ENCODE data around the gene HSD17B13. TPM values are rescaled to one million over a fixed set of nuclear protein-coding genes. Genes with fewer than 3 reads are reported as not detected.
"Not testable (repeated sequence)": the region's sequence is repeated elsewhere in the genome, so short reads cannot be mapped to it uniquely, and the experiment has no call there.

HSD17B13 gene
- total and polyA plus RNA-seq, 5 experiments from 2014 or later = 0.10 to 1.5 (median 0.57) TPM; not detected in 1

DNA sequence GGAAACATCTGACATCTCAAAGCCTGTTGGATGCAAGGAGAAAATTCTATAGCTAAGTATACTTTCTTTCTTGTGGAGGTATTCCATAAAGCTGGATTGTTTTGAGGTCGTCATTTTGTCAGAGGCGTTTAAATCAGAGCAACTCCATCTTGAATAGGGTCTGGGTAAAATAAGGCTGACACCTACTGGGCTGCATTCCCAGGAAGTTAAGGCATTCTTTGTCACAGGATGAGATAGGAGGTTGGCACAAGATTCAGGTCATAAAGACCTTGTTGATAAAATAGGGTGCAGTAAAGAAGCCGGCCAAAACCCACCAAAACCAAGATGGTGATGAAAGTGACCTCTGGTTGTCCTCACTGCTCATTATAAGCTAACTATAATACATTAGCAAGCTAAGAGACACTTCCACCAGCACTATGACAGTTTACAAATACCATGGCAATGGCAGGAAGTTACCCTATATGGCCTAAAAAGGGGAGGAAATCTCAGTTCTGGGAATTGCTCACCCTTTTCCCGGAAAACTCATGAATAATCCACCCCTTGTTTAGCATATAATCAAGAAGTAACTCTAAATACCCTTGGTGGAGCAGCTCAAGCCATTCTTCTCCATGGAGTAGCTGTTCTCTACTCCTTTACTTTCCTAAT, 11.9 kb downstream of the HSD17B13 start:
- no peak overlapping the region for H3K4me3 Mint-ChIP-seq
- H3K4me1 Mint-ChIP-seq = peaks cover 0 to 2% (median under 1%) of the 10 kb centered on the region in 4 donors
- no peak overlapping the region for H3K27ac Mint-ChIP-seq
- no peaks in the 10 kb centered on the region for H3K27me3 Mint-ChIP-seq
- no peak for DNase-seq
- no peak for ATAC-seq
- POLR2A ChIA-PET = no interaction called here
- peaks cover 0 to 12% (median 5%) of the 10 kb centered on the region in 3 donors for H3K36me3 Mint-ChIP-seq
- no peaks in the 10 kb centered on the region for H3K9me3 Mint-ChIP-seq

DNA sequence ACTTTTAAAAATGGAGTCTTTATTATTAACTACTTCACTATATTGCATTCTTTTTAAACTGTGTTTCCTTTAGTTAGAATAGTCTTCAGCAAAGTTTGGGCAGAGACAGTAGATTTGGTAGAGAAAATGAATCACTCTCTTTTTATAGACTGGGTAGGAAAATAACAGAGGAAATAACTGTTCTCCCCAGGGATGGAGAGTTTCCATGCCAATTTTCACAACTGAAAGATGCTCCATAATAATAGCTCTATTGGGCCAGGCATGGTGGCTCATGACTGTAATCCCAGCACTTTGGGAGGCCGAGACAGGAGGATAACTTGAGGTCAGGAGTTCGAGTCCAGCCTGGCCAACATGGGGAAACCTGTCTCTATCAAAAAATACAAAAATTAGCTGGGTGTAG, 13.1 kb downstream of the HSD17B13 start:
- ATAC-seq = no peak
- no peaks in the 10 kb centered on the region for H3K27me3 Mint-ChIP-seq
- no peak overlapping the region for H3K4me3 Mint-ChIP-seq
- no peaks in the 10 kb centered on the region for H3K9me3 Mint-ChIP-seq
- H3K27ac Mint-ChIP-seq = no peak overlapping the region
- H3K4me1 Mint-ChIP-seq = peaks cover 0 to 2% (median under 1%) of the 10 kb centered on the region in 4 donors
- peaks cover 0 to 9% (median 8%) of the 10 kb centered on the region in 3 donors for H3K36me3 Mint-ChIP-seq
- no peak for DNase-seq
- POLR2A ChIA-PET = no interaction called here

DNA sequence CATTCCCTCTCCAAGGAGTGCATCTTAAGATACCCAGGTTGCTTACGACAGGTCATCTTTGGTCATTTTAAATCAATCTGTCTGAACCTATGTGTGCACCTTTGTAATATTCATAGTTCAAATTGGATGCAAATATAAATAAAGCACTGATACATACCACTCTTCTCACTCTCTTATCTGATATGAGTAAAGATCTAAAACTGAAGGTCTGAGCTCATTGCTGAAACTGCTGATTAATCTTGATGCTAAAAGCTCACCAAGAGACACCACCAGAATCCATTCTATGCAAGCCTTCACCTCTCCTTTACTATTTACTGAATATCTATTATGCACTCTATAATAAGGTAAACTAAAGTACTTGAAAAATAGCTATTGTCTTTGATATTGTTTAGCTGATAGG, 16.6 kb downstream of the HSD17B13 start:
- ATAC-seq (no peak), DNase-seq (no peak)
- Mint-ChIP-seq H3K36me3 (peaks cover 0 to 11% (median 9%) of the 10 kb centered on the region in 3 donors), H3K4me1 (peaks cover 0 to 2% (median under 1%) of the 10 kb centered on the region in 4 donors), H3K27ac (no peak overlapping the region), H3K9me3 (no peaks in the 10 kb centered on the region), H3K27me3 (no peaks in the 10 kb centered on the region), H3K4me3 (no peak overlapping the region)
- POLR2A ChIA-PET = no interaction called here

DNA sequence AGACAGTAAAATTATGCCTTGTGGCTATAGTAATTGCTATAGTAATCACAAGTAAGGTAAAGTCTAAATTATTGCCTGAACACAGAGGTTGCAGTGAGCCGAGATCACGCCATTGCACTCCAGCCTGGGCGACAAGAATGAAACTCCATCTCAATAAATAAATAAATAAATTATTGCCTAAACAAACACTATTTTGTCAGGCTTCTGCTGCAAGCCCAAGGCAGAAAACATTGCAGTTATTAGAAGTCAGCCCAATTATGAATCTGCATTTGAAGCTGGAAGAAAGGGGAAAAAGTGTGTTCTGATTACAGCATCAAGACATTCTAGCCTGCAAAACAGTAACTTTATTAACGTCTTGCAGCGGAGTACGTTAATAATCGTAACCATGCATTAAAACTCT, 17.1 kb downstream of the HSD17B13 start:
- no peak for ATAC-seq
- H3K36me3 Mint-ChIP-seq = peaks cover 0 to 11% (median 9%) of the 10 kb centered on the region in 3 donors
- POLR2A ChIA-PET = no interaction called here
- DNase-seq = no peak
- no peaks in the 10 kb centered on the region for H3K9me3 Mint-ChIP-seq
- H3K27ac Mint-ChIP-seq = no peak overlapping the region
- H3K27me3 Mint-ChIP-seq = no peaks in the 10 kb centered on the region
- no peak overlapping the region for H3K4me3 Mint-ChIP-seq
- H3K4me1 Mint-ChIP-seq = peaks cover 0 to 2% (median under 1%) of the 10 kb centered on the region in 4 donors

DNA sequence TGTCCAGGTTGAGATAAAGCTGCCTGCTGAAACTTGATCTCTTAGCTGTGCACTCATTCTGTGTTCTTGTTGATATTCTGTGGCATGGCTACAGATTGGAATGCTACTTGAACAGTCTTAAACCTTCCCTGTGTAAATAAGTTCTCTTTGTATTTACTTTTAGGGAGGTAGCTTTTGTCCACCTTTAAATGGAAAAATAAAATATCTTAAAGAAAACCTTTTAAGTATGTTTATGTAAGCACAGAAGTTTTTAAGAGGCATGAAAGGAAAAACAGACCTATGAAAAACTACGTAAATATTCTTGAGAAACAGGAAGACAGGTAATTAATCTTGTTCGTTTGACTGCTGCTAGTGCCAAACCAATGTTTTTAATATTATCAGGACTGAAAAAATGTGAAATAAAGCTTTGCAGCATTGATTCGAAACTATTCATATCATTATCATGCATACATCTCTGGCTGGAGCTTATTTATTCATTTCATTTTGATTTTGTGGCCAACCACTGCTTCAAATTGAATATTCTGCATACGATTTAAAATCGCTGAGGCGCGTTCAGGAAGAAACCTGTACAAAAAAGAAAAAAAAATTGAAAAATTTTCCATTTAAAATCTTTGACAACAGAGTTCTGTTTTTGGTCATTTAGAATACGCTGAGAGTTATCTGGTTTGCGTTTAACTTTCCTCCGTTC, 17.8 kb downstream of the HSD17B13 start:
- Mint-ChIP-seq H3K9me3 (no peaks in the 10 kb centered on the region), H3K27ac (no peak overlapping the region), H3K4me3 (no peak overlapping the region), H3K27me3 (peaks cover 0 to under 1% (median 0%) of the 10 kb centered on the region in 5 donors), H3K36me3 (peaks cover 0 to 11% (median 7%) of the 10 kb centered on the region in 3 donors), H3K4me1 (peaks cover 0 to 2% (median under 1%) of the 10 kb centered on the region in 4 donors)
- ATAC-seq = no peak
- POLR2A ChIA-PET = no interaction called here
- no peak for DNase-seq

DNA sequence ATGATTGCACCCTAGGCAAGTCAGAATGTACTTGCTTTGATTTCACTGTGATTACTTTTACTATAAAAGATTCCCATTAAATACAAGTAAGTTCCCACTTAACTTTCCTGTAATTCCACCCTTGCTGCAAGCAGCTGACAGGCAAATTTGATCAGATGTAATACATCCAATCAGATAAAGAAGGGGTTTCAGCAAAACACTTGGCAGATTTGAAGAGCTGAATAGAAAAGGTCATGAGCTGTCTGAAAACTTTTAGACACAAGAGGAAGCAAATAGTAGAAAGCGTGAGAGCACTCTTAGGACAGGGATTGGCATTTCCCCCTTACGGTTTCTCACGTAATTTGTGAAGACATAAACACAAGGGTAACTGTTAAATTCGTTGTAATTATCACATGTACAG, 22.8 kb downstream of the HSD17B13 start:
- POLR2A ChIA-PET = no interaction called here
- H3K36me3 Mint-ChIP-seq = peaks cover under 1 to 2% (median under 1%) of the 10 kb centered on the region in 3 donors

DNA sequence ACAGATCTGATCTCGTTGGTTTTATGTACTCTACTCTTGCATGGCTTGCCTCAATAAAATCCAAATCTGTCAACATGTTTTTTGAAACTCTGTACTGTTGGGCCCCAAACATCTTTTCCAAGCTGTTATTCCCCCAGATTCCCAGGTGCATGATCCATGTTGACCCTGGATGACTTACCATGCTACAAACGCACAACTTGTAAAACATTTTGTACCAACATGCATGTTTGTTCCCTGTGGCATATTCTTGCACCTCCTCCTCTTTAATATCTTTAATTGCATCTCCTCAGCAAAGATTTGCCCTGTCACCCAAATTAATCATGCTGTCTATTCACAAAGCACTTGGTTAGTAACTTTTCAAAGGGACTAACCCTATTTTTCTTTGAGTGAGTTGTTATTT, 24.3 kb downstream of the HSD17B13 start:
- Mint-ChIP-seq H3K36me3 (peaks cover 0 to 4% (median 3%) of the 10 kb centered on the region in 3 donors), H3K4me1 (no peaks in the 10 kb centered on the region), H3K9me3 (peaks cover 5 to 19% (median 10%) of the 10 kb centered on the region in 9 donors), H3K4me3 (no peak overlapping the region), H3K27me3 (peaks cover 0 to 3% (median 2%) of the 10 kb centered on the region in 5 donors), H3K27ac (no peak overlapping the region)
- ATAC-seq (no peak), DNase-seq (no peak)
- POLR2A ChIA-PET = no interaction called here

More for the DNA sequence above, 22.8 kb downstream of the HSD17B13 start:
- H3K27ac Mint-ChIP-seq = no peak overlapping the region
- H3K4me3 Mint-ChIP-seq = no peak overlapping the region
- no peaks in the 10 kb centered on the region for H3K4me1 Mint-ChIP-seq
- no peak for ATAC-seq
- H3K27me3 Mint-ChIP-seq = peaks cover 0 to 3% (median 2%) of the 10 kb centered on the region in 5 donors
- H3K9me3 Mint-ChIP-seq = peaks cover 0 to 6% (median under 1%) of the 10 kb centered on the region in 9 donors
- DNase-seq = no peak

DNA sequence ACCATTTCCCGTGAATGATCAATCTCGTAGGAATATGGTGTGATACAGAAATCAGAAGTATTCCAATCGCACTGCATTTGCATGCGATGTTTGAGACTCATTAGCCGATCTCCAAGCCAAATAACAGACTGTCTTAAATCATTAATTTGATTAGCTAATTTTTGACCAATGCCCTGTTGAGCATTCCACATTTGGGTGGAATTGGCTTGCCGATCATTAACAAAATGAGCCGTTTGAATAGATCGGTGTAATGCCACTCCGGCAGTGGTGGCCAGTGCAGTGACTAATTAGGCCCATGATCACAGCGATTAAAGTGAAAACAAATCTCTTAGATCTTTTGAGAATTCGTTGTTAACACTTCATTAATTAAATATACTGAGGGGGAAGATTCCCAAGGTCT, 27.8 kb downstream of the HSD17B13 start:
- H3K36me3 Mint-ChIP-seq, H3K27ac Mint-ChIP-seq, H3K4me1 Mint-ChIP-seq, POLR2A ChIA-PET, H3K4me3 Mint-ChIP-seq, ATAC-seq, H3K27me3 Mint-ChIP-seq, DNase-seq: not testable (repeated sequence)
- H3K9me3 Mint-ChIP-seq = peaks cover 7 to 23% (median 12%) of the 10 kb centered on the region in 9 donors

DNA sequence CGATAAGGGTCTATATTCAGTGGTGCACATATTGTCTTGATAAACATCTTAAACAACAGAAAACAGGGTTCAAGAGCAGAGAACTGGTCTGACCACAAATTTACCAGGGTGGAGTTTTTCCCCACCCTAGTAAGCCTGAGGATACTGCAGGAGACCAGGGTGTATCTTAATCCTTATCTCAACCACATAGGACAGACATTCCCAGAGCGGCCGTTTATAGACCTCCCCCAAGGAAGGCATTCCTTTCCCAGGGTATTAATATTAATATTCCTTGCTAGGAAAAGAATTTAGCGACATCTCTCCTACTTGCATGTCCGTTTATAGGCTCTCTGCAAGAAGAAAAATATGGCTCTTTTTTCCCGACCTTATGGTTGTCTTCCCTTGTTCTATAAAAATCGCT, 28.8 kb downstream of the HSD17B13 start:
- H3K9me3 Mint-ChIP-seq = peaks cover 7 to 23% (median 12%) of the 10 kb centered on the region in 9 donors

DNA sequence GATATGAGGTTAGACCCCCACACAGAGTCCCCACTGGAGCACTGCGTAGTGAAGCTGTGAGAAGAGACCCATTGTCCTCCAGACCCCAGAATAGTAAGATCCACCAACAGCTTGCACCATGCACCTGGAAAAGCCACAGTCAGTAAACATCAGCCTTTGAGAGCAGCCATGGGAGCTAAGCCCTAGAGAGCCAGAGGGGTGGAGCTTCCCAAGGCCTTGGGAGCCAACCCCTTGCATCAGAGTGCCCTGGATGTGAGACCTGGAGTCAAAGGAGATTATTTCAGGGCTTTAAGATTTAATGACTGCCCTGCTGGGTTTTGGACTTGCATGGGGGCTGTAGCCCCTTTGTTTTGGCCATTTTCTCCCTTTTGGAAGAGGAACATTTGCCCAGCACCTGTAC, 35.7 kb downstream of the HSD17B13 start:
- H3K27me3 Mint-ChIP-seq = peaks cover 0 to 5% (median 2%) of the 10 kb centered on the region in 5 donors
- peaks cover 0 to 32% (median 18%) of the 10 kb centered on the region in 3 donors for H3K36me3 Mint-ChIP-seq
- ATAC-seq (no peak), DNase-seq (no peak)
- H3K9me3 Mint-ChIP-seq = peaks cover 17 to 50% (median 25%) of the 10 kb centered on the region in 9 donors
- no peak overlapping the region for H3K27ac Mint-ChIP-seq
- POLR2A ChIA-PET = no interaction called here
- no peaks in the 10 kb centered on the region for H3K4me1 Mint-ChIP-seq
- H3K4me3 Mint-ChIP-seq = no peak overlapping the region

More for the DNA sequence above, 28.8 kb downstream of the HSD17B13 start:
- H3K4me3 Mint-ChIP-seq, DNase-seq, H3K36me3 Mint-ChIP-seq, H3K4me1 Mint-ChIP-seq, ATAC-seq, POLR2A ChIA-PET, H3K27me3 Mint-ChIP-seq, H3K27ac Mint-ChIP-seq: not testable (repeated sequence)

DNA sequence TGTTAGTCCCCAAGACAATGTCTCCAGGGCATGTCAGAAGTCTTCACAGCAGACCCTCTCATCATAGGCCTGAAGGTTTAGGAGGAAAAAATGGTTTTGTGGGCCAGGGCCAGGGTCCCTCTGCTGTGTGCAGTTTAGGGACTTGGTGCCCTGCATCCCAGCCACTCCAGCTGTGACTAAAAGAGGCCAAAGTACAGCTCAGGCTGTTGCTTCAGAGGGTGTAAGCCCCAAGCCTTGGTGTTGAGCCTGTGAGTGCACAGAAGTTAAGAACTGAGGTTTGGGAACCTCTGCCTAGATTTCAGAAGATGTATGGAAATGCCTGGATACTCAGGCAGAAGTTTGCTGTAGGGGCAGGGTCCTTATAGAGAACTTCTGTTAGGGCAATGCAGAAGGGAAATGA, 38.4 kb downstream of the HSD17B13 start:
- POLR2A ChIA-PET, H3K27ac Mint-ChIP-seq, H3K4me3 Mint-ChIP-seq, H3K27me3 Mint-ChIP-seq, ATAC-seq, DNase-seq, H3K4me1 Mint-ChIP-seq: not testable (repeated sequence)
- Mint-ChIP-seq H3K36me3 (peaks cover 0 to 32% (median 18%) of the 10 kb centered on the region in 3 donors), H3K9me3 (peaks cover 17 to 50% (median 25%) of the 10 kb centered on the region in 9 donors)

DNA sequence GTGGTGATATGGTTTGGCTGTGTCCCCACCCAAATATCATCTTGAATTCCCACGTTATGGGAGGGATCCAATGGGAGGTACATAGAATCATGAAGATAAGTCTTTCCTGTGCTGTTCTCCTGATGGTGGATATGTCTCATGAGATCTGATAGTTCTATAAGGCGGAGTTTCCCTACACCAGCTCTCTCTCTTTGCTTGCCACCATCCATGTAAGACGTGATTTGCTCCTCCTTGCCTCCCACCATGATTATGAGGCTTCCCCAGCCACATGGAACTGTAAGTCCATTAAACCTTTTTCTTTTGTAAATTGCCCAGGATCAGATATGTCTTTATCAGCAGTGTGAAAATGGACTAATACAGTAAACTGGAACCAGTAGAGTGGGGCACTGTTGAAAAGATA, 39.5 kb downstream of the HSD17B13 start:
- Mint-ChIP-seq H3K4me1 (no peaks in the 10 kb centered on the region), H3K4me3 (no peak overlapping the region), H3K9me3 (peaks cover 17 to 50% (median 25%) of the 10 kb centered on the region in 9 donors), H3K27ac (no peak overlapping the region), H3K36me3 (peaks cover 0 to 32% (median 18%) of the 10 kb centered on the region in 3 donors), H3K27me3 (peaks cover 2 to 11% (median 4%) of the 10 kb centered on the region in 5 donors)
- POLR2A ChIA-PET = interaction anchor here (0.7 kb wide), 1 partner anchor 197 kb away, joined by 3 read pairs; no protein-coding TSS in a partner anchor
- DNase-seq = no peak
- no peak for ATAC-seq

DNA sequence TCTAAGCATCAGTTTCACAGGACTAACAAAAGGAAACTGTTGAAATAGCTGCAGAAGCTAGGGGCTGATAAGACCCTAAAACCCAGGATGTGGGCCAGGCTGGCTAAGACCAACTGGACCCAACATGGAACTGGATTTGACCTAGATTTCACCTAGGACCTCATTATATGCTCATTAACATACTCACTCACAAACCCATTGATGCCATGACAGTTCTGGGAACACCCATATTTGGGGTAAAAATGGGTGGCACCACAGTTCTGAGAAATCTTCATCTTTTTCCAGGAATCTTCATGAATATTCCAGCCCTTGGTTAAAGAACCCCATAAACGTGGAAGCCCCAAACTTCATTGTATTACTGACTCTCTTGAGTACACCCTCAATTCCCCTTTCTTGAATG, 41.1 kb downstream of the HSD17B13 start:
- no peak overlapping the region for H3K27ac Mint-ChIP-seq
- H3K27me3 Mint-ChIP-seq = peaks cover 2 to 11% (median 7%) of the 10 kb centered on the region in 5 donors
- DNase-seq (no peak), ATAC-seq (no peak)
- POLR2A ChIA-PET = no interaction called here
- H3K36me3 Mint-ChIP-seq = peaks cover 0 to 20% (median 11%) of the 10 kb centered on the region in 3 donors
- peaks cover 10 to 38% (median 17%) of the 10 kb centered on the region in 9 donors for H3K9me3 Mint-ChIP-seq
- no peak overlapping the region for H3K4me3 Mint-ChIP-seq
- no peaks in the 10 kb centered on the region for H3K4me1 Mint-ChIP-seq

Data from naive thymus-derived CD8-positive, alpha-beta T cell (primary cell).